Measurements from ENCODE around the gene BMP6.

Gene BMP6

GRCh38 chr6:7828124-7828523 lies 102.2 kb downstream of the BMP6 start:
- DNase-seq (ENCODE audit: low read depth): no peak

- DNase-seq (ENCODE audit: low read depth): no peak
Measured at GRCh38 chr6:7832904-7833750, 107.2 kb downstream of the BMP6 start.

GRCh38 chr6:7833751-7834070 lies 107.8 kb downstream of the BMP6 start:
- DNase-seq (ENCODE audit: low read depth): no peak

- DNase-seq (ENCODE audit: low read depth): no peak
Measured at GRCh38 chr6:7836371-7837026, 110.6 kb downstream of the BMP6 start.

- DNase-seq (ENCODE audit: low read depth): peak; percentile 24
Measured at GRCh38 chr6:7841781-7842468, 116.0 kb downstream of the BMP6 start.

GRCh38 chr6:7846966-7847818 lies 121.3 kb downstream of the BMP6 start:
- DNase-seq (ENCODE audit: low read depth): peak; percentile 67

- DNase-seq (ENCODE audit: low read depth): peak; percentile 34
Measured at GRCh38 chr6:7848229-7848628, 122.3 kb downstream of the BMP6 start.

GRCh38 chr6:7851780-7852179 lies 125.9 kb downstream of the BMP6 start:
- DNase-seq (ENCODE audit: low read depth): no peak

GRCh38 chr6:7859591-7859990 lies 133.7 kb downstream of the BMP6 start:
- DNase-seq (ENCODE audit: low read depth): no peak

- no peak for DNase-seq (ENCODE audit: low read depth)
Measured at GRCh38 chr6:7865781-7866180, 139.9 kb downstream of the BMP6 start.

GRCh38 chr6:7866526-7866925 lies 140.6 kb downstream of the BMP6 start:
- DNase-seq (ENCODE audit: low read depth): no peak

GRCh38 chr6:7868926-7869325 lies 143.0 kb downstream of the BMP6 start:
- no peak for DNase-seq (ENCODE audit: low read depth)

- DNase-seq (ENCODE audit: low read depth): peak; percentile 77
Measured at GRCh38 chr6:7878401-7878964, 152.6 kb downstream of the BMP6 start.

GRCh38 chr6:7879043-7879442 lies 153.1 kb downstream of the BMP6 start:
- DNase-seq (ENCODE audit: low read depth): no peak

GRCh38 chr6:7879579-7879978 lies 153.7 kb downstream of the BMP6 start:
- DNase-seq (ENCODE audit: low read depth): no peak

GRCh38 chr6:7879980-7880717 lies 154.2 kb downstream of the BMP6 start:
- DNase-seq (ENCODE audit: low read depth): no peak

- no peak for DNase-seq (ENCODE audit: low read depth)
Measured at GRCh38 chr6:7880718-7881107, 154.8 kb downstream of the BMP6 start.

GRCh38 chr6:7881765-7882500 lies 156.0 kb downstream of the BMP6 start:
- no peak for DNase-seq (ENCODE audit: low read depth)

- DNase-seq (ENCODE audit: low read depth): no peak
Measured at GRCh38 chr6:7882505-7883257, 156.8 kb downstream of the BMP6 start.

- DNase-seq (ENCODE audit: low read depth): no peak
Measured at GRCh38 chr6:7883381-7883780, 157.5 kb downstream of the BMP6 start.
